Activated CD8-positive, alpha-beta T cell treated with anti-CD3 and anti-CD28 coated beads for 36 hours (primary cell): ENCODE data around the gene FRS2. TPM values are rescaled to one million over a fixed set of nuclear protein-coding genes. Genes with fewer than 3 reads are reported as not detected.

ENCODE experiments used
- ATAC-seq: fragments of 200-7000 bp; cut with Tn5 transposase; one replicate; pipeline ENCODE4 v1.10.0; 2021; ENCODE audit warnings: mild to moderate bottlenecking, moderate library complexity
- CTCF ChIA-PET: fragments of 350-600 bp; sonication (Branson Sonifier 250); formaldehyde crosslinking; loops from one replicate; lab custom pipeline; 2021; ENCODE audit warnings: antibody characterized with exemption; lab: Charles Lee
- POLR2A ChIA-PET: fragments of 350-600 bp; sonication (Branson Sonifier 250); formaldehyde crosslinking; loops from one replicate; lab custom pipeline; 2021; ENCODE audit warnings: antibody characterized with exemption; lab: Charles Lee
- DNase-seq: peaks from one replicate; pipeline ENCODE4 v3.0.0-alpha.2; 2020
- H3K27ac Mint-ChIP-seq: one replicate; pipeline ENCODE4 v1.8.0; 2021; ENCODE audit warnings: mild to moderate bottlenecking, mixed read lengths
- H3K27me3 Mint-ChIP-seq: one replicate; pipeline ENCODE4 v1.8.0; 2021; ENCODE audit warnings: mixed read lengths
- H3K36me3 Mint-ChIP-seq: one replicate; pipeline ENCODE4 v1.8.0; 2021; ENCODE audit warnings: low read depth, mixed read lengths
- H3K4me1 Mint-ChIP-seq: one replicate; pipeline ENCODE4 v1.8.0; 2021; ENCODE audit warnings: low read depth, mixed read lengths
- H3K4me3 Mint-ChIP-seq: one replicate; pipeline ENCODE4 v1.8.0; 2021; ENCODE audit warnings: mild to moderate bottlenecking, moderate library complexity, mixed read lengths
- H3K9me3 Mint-ChIP-seq: one replicate; pipeline ENCODE4 v1.8.0; 2021; ENCODE audit warnings: mixed read lengths
- intact Hi-C: fragments of 100-400 bp; cut with micrococcal nuclease; formaldehyde crosslinking; loops from one replicate; pipeline ENCODE4 v1.10.0; 2022
- microRNA-seq: library from miRNA; unstranded; fragments of <30 nt; microRNA quantifications from one replicate; pipeline ENCODE4 v1.2.0, GENCODE V29; 2022; ENCODE audit warnings: borderline microRNAs expressed, borderline replicate concordance
- total RNA-seq, 2 experiments: library from RNA; stranded (reverse); gene quantifications; one replicate each; pipeline ENCODE4 v1.2.3, GENCODE V29; 2021
- TF ChIP-seq, protein P1 (sequence below): fragments of 200-600 bp; IDR thresholded peaks from one replicate; pipeline ENCODE4 v1.8.0; 2022; ENCODE audit warnings: antibody characterized with exemption, mild to moderate bottlenecking

Gene FRS2
- total RNA-seq, 2 experiments from 2014 or later = 8.3 to 10.5 TPM

DNA sequence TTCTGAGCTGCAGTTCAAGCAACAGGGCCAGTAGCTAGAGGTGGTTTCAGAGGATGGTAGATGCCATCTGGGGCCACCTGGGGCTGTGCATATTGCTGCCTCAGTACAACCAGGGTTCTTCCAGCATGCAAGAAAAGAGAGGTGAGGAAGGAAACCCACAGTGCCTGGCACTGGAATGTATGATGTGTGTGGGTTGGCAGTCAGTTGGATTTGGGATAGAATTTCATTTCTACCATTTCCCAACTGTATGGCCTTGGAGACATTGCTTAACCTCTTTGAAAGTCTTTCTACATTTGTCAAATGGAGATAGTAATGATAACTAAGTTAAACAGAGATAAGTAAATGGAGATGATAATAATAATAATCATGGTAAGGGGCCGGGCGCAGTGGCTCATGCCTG, 150.7 kb downstream of the FRS2 start:
- DNase-seq = no peak
- intact Hi-C loops = no loop called here
- no peak for ATAC-seq
- H3K27me3 Mint-ChIP-seq = peaks cover 4% of the 10 kb centered on the region
- no peak overlapping the region for H3K4me3 Mint-ChIP-seq
- TF ChIP-seq, protein P1, sequence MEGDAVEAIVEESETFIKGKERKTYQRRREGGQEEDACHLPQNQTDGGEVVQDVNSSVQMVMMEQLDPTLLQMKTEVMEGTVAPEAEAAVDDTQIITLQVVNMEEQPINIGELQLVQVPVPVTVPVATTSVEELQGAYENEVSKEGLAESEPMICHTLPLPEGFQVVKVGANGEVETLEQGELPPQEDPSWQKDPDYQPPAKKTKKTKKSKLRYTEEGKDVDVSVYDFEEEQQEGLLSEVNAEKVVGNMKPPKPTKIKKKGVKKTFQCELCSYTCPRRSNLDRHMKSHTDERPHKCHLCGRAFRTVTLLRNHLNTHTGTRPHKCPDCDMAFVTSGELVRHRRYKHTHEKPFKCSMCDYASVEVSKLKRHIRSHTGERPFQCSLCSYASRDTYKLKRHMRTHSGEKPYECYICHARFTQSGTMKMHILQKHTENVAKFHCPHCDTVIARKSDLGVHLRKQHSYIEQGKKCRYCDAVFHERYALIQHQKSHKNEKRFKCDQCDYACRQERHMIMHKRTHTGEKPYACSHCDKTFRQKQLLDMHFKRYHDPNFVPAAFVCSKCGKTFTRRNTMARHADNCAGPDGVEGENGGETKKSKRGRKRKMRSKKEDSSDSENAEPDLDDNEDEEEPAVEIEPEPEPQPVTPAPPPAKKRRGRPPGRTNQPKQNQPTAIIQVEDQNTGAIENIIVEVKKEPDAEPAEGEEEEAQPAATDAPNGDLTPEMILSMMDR = no peak
- POLR2A ChIA-PET = no interaction called here
- H3K36me3 Mint-ChIP-seq = no peaks in the 10 kb centered on the region
- H3K27ac Mint-ChIP-seq = no peak overlapping the region
- H3K4me1 Mint-ChIP-seq = no peaks in the 10 kb centered on the region
- CTCF ChIA-PET = interaction anchor here (1.3 to 1.4 kb wide), 2 partner anchors 13 to 50 kb away, joined by 3 read pairs; no protein-coding TSS in a partner anchor
- no peaks in the 10 kb centered on the region for H3K9me3 Mint-ChIP-seq

DNA sequence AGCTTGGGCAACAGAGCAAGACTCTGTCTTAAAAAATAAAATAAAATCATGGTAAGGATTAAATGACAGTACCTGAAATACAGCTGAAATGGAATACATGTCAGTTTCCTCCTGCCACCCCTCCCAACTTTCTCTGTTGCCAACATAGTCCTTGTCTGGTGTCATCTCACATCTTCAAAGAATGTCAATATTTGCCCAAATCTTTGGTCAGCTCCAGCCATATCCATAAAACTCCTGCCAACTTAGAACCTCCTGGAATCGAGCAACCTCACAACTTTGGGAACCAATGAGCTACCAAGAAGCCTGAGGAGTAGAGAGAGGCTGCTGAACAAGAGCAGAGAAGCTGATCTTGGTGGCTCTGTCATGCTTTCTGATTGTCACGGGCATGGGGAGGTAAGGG, 151.4 kb downstream of the FRS2 start:
- no peak for DNase-seq
- Mint-ChIP-seq H3K27ac (no peak overlapping the region), H3K9me3 (no peaks in the 10 kb centered on the region), H3K4me1 (no peaks in the 10 kb centered on the region), H3K36me3 (no peaks in the 10 kb centered on the region), H3K27me3 (peaks cover 4% of the 10 kb centered on the region), H3K4me3 (no peak overlapping the region)
- CTCF ChIA-PET = interaction anchor here (1.2 to 1.4 kb wide), 2 partner anchors 12 to 19 kb away, joined by 3 read pairs; no protein-coding TSS in a partner anchor
- intact Hi-C loops = no loop called here
- no peak for ATAC-seq
- POLR2A ChIA-PET = no interaction called here
- TF ChIP-seq, protein P1 = no peak

DNA sequence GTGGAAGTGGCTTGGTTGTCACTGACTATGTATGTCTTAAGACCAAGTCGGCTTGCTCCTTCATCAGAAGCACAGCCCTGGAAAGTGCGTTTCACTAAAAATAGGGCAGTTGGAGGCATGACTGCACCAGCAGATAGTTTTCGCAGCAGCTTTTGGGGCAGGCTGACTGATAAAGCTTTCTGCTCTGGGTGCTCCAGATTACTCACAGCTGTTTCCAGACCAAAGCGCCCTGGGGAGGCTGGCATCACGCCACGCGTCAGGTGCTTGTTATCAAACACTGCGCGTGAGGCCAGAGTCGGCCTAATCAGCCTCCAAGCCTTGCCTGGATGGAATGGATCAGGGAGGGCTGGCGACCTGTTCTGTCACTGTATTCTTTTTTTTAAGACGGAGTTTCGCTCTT, 153.8 kb downstream of the FRS2 start:
- H3K4me1 Mint-ChIP-seq = no peaks in the 10 kb centered on the region
- DNase-seq (no peak), ATAC-seq (no peak)
- H3K9me3 Mint-ChIP-seq = no peaks in the 10 kb centered on the region
- intact Hi-C loops = no loop called here
- ChIA-PET POLR2A (no interaction called here), CTCF (no interaction called here)
- H3K36me3 Mint-ChIP-seq = no peaks in the 10 kb centered on the region
- TF ChIP-seq, protein P1 = no peak
- peaks cover 2% of the 10 kb centered on the region for H3K27me3 Mint-ChIP-seq
- H3K27ac Mint-ChIP-seq = no peak overlapping the region
- no peak overlapping the region for H3K4me3 Mint-ChIP-seq

DNA sequence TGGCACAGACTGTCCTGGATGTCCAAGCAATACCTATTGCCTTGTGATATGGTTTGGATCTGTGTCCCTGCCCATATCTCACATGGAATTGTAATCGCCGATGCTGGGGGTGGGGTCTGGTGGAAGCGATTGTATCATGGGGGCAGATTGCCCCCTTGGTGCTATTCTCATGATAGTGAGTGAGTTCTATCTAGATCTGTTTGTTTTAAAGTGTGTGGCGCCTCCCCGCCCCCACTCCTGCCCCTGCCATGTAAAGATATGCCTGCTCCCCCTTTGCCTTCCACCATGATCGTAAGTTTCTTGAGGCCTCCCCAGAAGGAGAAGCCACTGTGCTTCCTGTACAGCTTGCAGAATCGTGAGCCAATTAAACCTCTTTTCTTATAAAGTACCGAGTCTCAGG, 157.3 kb downstream of the FRS2 start:
- no peak overlapping the region for H3K4me3 Mint-ChIP-seq
- H3K27ac Mint-ChIP-seq = no peak overlapping the region
- no peaks in the 10 kb centered on the region for H3K9me3 Mint-ChIP-seq
- no peaks in the 10 kb centered on the region for H3K36me3 Mint-ChIP-seq
- CTCF ChIA-PET = no interaction called here
- DNase-seq = no peak
- no peaks in the 10 kb centered on the region for H3K4me1 Mint-ChIP-seq
- intact Hi-C loops = no loop called here
- no peaks in the 10 kb centered on the region for H3K27me3 Mint-ChIP-seq
- TF ChIP-seq, protein P1 = no peak
- POLR2A ChIA-PET = no interaction called here
- ATAC-seq = no peak

Small RNA genes lying within 50 kb of the gene (microRNA-seq; reads per million reads assigned to microRNA genes)
- gene MIR3913-1 (not detected), gene MIR3913-2 (not detected)

Other genes with a start within 250 kb of the FRS2 start
- gene CPSF6, start 230.8 kb upstream of the FRS2 start, total RNA-seq = 10 to 100 TPM; 94.1 to 98.9 TPM
- not detected for gene LYZ, start 122.0 kb upstream of the FRS2 start, total RNA-seq
- 10 to 100 TPM; 54.0 to 60.9 TPM for gene YEATS4, start 110.6 kb upstream of the FRS2 start, total RNA-seq
- gene CCT2, start 115.1 kb downstream of the FRS2 start, total RNA-seq = 100 to 1,000 TPM; 389 to 403 TPM
- gene LRRC10, start 140.5 kb downstream of the FRS2 start, total RNA-seq = not detected
- gene BEST3, start 228.9 kb downstream of the FRS2 start, total RNA-seq = not detected